ENCODE data around the gene NUBPL.
"Not testable (repeated sequence)": the region's sequence is repeated elsewhere in the genome, so short reads cannot be mapped to it uniquely, and the experiment has no call there.

The NUBPL gene

DNA sequence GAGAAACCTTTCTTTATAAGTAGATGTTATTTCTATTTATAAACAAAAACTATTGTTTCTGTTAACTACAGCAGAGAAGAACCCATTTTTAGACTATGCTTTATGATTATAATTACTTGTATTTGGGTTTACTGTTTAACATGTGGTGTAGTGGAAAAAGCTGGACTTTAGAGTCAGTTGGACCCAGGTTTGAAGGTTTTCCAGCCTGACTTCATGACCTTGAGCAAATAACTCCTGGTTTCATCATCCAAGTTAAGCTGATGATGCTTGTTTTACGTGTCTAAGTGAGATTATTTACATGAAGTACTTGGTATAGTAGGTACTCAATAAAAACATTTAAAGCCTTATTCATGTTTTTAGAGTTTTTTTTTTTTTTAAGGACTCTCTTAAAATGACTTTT lies 294.1 kb downstream of the NUBPL start:
- no peak for DNase-seq (ENCODE audit: extremely low read depth, insufficient read length)
- Histone ChIP-seq H3K36me3 (ENCODE audit: control insufficient read depth, insufficient read depth, low read length) (no peaks in the 10 kb centered on the region), H3K4me3 (replicated peaks; ENCODE audit: low read depth, low read length) (no peak overlapping the region), H3K27me3 (replicated peaks; ENCODE audit: control insufficient read depth, insufficient read depth, low read length) (no peaks in the 10 kb centered on the region)
- TF ChIP-seq, protein P1, sequence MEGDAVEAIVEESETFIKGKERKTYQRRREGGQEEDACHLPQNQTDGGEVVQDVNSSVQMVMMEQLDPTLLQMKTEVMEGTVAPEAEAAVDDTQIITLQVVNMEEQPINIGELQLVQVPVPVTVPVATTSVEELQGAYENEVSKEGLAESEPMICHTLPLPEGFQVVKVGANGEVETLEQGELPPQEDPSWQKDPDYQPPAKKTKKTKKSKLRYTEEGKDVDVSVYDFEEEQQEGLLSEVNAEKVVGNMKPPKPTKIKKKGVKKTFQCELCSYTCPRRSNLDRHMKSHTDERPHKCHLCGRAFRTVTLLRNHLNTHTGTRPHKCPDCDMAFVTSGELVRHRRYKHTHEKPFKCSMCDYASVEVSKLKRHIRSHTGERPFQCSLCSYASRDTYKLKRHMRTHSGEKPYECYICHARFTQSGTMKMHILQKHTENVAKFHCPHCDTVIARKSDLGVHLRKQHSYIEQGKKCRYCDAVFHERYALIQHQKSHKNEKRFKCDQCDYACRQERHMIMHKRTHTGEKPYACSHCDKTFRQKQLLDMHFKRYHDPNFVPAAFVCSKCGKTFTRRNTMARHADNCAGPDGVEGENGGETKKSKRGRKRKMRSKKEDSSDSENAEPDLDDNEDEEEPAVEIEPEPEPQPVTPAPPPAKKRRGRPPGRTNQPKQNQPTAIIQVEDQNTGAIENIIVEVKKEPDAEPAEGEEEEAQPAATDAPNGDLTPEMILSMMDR (IDR thresholded peaks at IDR 0.05; ENCODE audit: insufficient read depth, low read length, poor library complexity, severe bottlenecking) = no peak

GRCh38 chr14:31856003-31856402 lies 294.8 kb downstream of the NUBPL start:
- not testable (repeated sequence) for H3K36me3 ChIP-seq (ENCODE audit: control insufficient read depth, insufficient read depth, low read length); H3K4me3 ChIP-seq (replicated peaks; ENCODE audit: low read depth, low read length); DNase-seq (ENCODE audit: extremely low read depth, insufficient read length); H3K27me3 ChIP-seq (replicated peaks; ENCODE audit: control insufficient read depth, insufficient read depth, low read length)

GRCh38 chr14:31858868-31859267 lies 297.7 kb downstream of the NUBPL start:
- no peaks in the 10 kb centered on the region for H3K27me3 ChIP-seq (replicated peaks; ENCODE audit: control insufficient read depth, insufficient read depth, low read length)
- DNase-seq (ENCODE audit: extremely low read depth, insufficient read length) = no peak
- no peak overlapping the region for H3K4me3 ChIP-seq (replicated peaks; ENCODE audit: low read depth, low read length)
- H3K36me3 ChIP-seq (ENCODE audit: control insufficient read depth, insufficient read depth, low read length) = no peaks in the 10 kb centered on the region
- TF ChIP-seq, protein P1 (IDR thresholded peaks at IDR 0.05; ENCODE audit: insufficient read depth, low read length, poor library complexity, severe bottlenecking) = no peak

- Histone ChIP-seq H3K27me3 (replicated peaks; ENCODE audit: control insufficient read depth, insufficient read depth, low read length) (no peaks in the 10 kb centered on the region), H3K4me3 (replicated peaks; ENCODE audit: low read depth, low read length) (no peak overlapping the region), H3K36me3 (ENCODE audit: control insufficient read depth, insufficient read depth, low read length) (no peaks in the 10 kb centered on the region)
- DNase-seq (ENCODE audit: extremely low read depth, insufficient read length) = no peak
- TF ChIP-seq, protein P1 (IDR thresholded peaks at IDR 0.05; ENCODE audit: insufficient read depth, low read length, poor library complexity, severe bottlenecking) = no peak
Observed at GRCh38 chr14:31864937-31865855, 304.0 kb downstream of the NUBPL start.

DNA sequence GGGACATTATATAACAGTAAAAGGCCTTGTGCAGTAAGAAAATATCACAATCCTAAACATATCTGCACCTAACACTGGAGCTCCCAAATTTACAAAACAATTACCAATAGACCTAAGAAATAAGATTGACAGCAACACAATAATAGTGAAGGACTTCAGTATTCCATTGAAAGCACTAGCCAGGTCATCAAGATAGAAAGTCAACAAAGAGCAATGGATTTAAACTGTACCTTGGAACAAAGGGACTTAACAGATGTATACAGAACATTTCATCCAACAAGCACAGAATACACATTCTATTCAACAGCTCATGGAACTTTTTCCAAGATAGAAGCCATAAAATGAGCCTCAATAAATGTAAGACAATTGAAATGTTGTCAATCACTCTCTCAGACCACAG lies 306.4 kb downstream of the NUBPL start:
- no peaks in the 10 kb centered on the region for H3K36me3 ChIP-seq (ENCODE audit: control insufficient read depth, insufficient read depth, low read length)
- no peak overlapping the region for H3K4me3 ChIP-seq (replicated peaks; ENCODE audit: low read depth, low read length)
- TF ChIP-seq, protein P1 (IDR thresholded peaks at IDR 0.05; ENCODE audit: insufficient read depth, low read length, poor library complexity, severe bottlenecking) = no peak

GRCh38 chr14:31868096-31868495 lies 306.9 kb downstream of the NUBPL start:
- not testable (repeated sequence) for H3K36me3 ChIP-seq (ENCODE audit: control insufficient read depth, insufficient read depth, low read length); H3K4me3 ChIP-seq (replicated peaks; ENCODE audit: low read depth, low read length); DNase-seq (ENCODE audit: extremely low read depth, insufficient read length); H3K27me3 ChIP-seq (replicated peaks; ENCODE audit: control insufficient read depth, insufficient read depth, low read length)

More for the DNA sequence above, 306.4 kb downstream of the NUBPL start:
- no peak for DNase-seq (ENCODE audit: extremely low read depth, insufficient read length)
- H3K27me3 ChIP-seq (replicated peaks; ENCODE audit: control insufficient read depth, insufficient read depth, low read length) = no peaks in the 10 kb centered on the region
